GOT3 (cell line): ENCODE results near the gene PTPRF.

Experiments used
- DNase-seq: peaks from one replicate; lab custom pipeline; 2025; ENCODE audit warnings: mixed read lengths; lab: John Stamatoyannopoulos, UW

The PTPRF gene

GRCh38 chr1:43552813-43553212, 22.1 kb downstream of the PTPRF start:
- no peak for DNase-seq

- DNase-seq: no peak
Observed at GRCh38 chr1:43554444-43554992, 23.8 kb downstream of the PTPRF start.

DNA sequence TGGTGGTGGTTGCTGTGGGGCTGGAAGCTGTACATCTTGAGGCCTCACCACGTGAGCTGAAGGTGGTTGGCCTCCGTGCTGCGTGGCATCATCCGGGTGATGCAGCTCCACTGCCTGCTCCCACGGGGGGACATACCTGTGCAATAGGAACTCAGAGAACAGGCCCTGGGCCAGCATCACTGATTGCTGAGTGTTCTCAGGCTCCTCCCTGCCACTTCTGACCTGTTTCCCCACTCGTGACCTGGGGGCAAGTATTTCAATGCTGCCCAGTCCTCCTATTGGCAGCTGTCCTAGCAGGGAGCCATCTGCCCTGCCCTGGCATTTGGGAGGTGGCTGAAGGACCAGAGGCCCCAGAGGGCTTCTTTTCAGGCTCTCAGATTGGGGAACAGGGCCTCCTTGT, 26.1 kb downstream of the PTPRF start:
- DNase-seq: no peak

- no peak for DNase-seq
Observed at GRCh38 chr1:43557744-43558245, 27.1 kb downstream of the PTPRF start.

DNA sequence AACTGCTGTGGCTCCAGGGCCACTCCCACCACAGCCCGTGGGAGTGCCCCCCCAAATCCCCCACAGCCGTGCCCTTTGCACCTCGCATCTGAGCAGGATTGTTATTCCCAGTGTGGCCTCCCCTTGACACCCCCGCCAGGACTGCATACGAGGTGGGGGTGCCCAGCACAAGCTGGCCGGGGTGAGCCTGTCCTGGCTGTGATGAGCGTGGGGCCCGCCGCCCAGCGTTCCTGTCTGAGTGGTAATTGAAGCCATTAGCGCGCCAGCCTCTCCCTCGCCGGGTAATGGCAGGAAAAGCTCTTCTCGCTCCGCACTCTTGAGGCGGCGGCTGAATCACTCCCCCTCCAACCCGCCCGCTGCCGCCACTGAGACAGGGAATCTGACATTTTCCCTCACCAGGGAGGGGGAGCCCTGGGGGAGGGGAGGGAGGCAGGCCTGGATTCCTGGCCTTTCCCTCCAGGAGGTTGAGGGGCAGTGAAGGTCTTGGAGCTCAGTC, 27.7 kb downstream of the PTPRF start:
- DNase-seq: no peak

GRCh38 chr1:43559714-43560113, 29.0 kb downstream of the PTPRF start:
- no peak for DNase-seq

DNA sequence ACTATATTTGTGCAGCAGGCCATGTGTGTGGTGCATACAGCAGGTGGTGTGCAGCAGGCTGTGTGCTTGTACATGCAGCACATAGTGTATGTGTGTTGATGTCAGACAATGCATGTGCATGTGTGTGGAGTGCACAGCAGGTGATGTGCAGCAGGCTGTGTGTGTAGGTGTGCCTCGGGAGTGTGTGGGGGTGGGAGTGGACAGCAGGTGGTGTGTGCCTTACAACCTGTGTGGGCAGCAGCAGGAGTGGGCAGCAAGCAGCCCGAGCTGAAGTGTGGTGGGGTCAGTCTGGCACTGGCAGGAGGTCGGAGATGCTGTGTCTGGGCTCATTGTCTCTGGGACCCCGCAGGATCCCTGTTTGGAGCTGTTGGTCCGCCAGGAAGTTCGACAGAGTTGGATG, 29.6 kb downstream of the PTPRF start:
- DNase-seq: no peak

DNA sequence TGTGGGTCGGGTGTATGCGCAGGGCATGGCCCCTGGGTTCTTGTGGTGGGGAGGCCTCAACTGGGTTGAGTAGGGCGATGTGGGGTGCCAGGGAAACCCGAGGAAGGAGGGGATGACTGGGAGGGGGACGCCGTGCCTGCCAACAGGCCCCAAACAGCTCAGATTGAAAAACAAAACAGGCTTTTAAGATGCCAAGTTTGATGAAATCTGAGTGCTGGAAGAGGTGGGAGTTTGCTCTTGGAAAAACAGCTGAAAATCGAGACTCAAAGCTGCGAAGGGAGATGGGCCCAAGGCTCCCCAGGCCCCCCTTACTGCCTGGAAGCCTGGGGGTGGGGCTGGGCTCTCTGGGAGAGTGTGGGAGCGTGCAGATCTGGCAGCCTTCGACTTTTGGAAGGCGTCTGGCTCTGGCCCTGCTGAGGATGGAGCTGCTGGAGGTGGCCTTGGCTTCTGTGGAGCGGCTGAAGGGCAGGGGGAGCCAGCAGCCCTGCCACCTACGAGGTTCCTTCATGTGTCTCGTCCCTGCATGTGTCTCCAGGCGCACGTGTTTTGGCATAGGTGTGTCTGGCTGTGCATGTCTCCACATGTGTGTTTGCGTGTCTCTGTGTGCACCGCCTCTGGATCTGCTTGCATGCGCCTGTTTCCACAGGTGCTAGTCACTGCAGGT, 33.3 kb downstream of the PTPRF start:
- no peak for DNase-seq

DNA sequence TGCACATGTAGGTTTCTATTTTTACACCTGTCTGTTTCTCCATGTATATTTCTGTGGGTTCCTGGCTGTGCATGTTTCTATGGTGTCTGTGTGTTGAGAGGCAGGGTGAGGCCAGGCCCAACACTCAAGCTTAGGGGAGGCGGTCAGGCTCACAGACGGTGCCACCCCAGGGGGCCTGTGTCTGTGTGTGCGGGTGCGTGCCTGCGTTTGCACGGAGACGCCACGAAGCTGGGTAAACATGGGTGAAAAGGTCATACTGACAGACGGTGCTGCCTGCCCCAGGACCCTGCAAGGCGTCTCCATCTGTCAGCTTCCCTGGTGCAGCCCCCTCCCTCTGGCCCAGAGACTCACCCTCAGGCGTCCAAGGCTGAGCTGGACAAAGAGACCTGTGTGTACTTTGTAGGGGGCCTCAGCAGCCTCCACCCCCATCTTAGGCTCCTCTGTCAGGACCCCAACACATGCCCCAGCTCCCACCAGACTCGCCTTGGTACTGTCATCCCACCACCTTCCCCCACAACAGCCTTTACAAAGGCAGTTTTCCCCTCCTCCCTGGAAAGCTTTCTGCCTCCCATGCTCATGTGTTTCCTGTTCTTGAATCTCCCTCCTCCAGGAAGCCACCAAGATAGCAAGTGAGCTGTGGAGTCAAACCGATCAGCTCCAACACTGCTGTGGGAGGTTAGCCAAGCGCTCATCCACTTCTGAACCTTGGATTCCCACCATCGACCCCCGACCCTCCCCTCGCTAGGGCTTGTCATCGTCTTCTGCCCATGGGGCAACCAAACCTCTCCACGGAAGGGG, 34.1 kb downstream of the PTPRF start:
- no peak for DNase-seq

- no peak for DNase-seq
Observed at GRCh38 chr1:43565600-43566360, 35.1 kb downstream of the PTPRF start.

- no peak for DNase-seq
Observed at GRCh38 chr1:43566382-43567044, 35.8 kb downstream of the PTPRF start.

GRCh38 chr1:43569175-43569574, 38.5 kb downstream of the PTPRF start:
- DNase-seq: no peak

DNA sequence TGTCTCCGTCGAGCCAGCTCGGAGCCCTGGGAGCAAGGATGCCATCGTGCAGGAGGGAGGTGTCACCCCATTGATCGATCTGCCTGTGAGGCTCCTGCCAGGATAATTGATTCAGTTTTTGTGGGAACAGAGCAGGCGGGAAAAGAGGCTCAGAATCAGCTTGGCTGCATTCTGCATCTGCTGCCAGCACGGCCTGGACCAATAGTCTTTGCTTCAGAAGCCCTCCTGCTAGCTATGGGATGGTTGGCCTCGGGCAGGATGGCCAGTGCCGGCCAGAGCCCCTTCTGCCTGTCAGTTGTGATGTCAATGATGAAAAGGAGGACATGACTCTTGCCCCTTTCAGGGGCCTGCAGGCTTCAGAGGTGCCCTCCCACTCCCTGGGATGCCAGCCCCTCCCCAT, 39.6 kb downstream of the PTPRF start:
- no peak for DNase-seq

GRCh38 chr1:43570715-43571114, 40.0 kb downstream of the PTPRF start:
- DNase-seq: no peak

DNA sequence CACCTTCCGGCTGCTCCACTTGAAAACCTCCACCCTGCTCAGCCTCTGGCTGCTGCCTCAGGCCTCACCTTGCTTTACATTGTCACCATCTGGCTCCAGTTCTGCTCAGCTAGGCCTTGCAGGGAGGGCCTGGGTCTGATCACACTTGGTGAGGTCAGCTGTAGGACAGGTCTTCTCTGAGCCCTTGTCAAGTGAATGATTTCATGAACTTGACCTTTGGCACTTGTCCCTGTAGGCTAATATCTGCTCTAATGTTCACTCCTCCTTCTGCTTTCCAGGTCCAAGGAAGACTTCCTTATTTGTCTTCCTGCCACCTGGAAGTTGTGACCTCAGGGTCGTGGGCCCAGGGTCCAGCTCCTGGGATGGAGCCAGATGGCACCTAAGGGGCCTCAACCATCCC, 41.4 kb downstream of the PTPRF start:
- no peak for DNase-seq

GRCh38 chr1:43572538-43572937, 41.9 kb downstream of the PTPRF start:
- DNase-seq: no peak

DNA sequence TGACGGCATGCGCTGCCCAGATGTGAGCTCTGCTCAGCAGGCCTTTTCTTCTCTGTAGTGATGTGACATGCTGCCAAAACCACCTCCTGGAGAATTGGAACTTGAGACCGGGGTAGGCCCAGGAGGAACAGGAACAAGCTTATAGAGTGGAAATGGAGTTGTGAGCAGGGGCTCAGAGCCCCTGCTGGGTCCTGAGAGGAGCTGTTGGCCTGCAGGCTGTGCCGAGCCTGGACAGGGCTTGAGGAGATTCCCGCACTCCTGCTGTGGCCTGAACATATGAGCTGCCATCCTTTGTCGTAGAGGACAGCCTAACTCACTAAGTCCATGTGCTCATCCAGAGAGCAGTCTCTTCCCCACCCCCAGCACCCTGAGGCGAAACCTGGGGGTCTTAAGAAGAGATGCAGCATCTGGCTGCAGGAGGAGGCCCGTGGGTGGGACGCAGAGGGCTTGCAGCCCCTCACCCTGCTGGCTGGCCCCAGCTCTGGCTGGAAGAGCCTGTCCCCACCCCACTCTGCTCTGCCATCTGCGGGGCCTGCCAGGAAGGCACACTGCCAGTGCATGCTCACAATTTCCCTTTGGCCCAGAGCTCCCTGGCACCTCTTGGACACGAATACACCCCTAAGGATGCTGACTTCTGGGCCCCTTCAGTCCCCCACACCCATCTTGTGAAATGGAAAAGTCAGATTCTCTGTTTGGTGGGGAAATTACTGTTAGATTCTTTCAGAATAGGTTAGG, 42.5 kb downstream of the PTPRF start:
- no peak for DNase-seq

- DNase-seq: no peak
Observed at GRCh38 chr1:43576521-43576920, 45.8 kb downstream of the PTPRF start.

DNA sequence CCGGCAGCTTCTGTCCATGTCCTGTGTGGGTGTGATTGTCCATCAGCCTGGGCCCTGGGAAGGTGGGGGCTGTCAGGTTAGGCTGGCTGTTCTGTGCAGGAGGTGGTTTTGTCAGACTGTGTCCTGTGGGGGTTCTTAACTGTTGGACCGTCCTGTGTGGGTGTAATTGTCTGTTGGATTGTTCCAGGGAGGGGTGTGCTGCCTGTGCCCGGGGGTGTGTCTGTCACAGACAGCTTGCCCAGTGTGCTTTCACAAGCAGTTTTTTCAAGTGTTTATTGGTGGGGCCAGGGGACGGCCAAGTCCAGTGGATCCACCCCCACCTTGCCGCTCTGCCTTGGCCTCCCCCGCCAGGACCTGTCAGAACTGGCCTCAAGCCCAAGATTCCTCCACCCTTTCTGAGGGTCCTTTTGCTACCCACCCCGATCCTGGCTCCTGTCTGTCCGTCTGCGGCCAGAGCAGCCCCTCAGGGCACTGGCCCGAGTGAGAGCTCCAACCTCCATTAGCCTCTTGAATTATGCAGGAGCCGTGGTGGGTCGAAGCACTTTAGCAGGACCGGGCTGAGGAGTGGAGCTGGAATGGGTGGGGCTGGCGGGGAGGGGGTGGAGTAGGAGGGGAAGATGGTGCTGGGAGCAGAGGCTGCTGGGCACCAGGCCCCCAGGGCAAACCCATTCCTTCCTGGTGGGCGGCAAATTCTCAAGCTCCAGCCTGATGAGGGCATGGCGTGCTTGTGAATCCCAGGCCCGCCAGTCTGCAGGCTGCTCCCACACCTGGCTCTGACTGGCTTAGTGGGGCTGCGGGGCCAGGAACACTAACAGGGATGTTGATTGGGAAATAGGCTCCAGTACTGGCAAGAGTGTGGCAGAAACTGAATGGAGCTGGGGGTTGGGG, 47.2 kb downstream of the PTPRF start:
- DNase-seq: no peak

DNA sequence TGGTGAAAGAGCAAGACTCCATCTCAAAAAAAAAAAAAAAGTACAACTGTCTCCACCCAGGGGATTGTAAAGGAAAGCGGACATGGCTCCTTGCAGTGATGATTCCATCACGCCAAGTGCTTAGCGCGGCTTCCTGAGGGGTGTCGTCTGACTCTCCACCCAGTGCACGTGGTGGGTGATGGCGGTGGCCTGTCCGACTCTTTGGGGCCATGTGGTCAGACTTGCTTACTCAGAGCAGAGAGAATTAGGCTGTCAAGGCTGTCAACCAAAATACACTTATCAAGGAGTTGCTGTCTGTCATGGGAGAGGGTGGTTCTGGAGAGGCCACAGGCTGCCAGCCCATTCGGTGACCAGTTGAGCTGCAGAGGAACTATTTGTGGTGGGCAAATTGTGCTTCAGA, 49.4 kb downstream of the PTPRF start:
- no peak for DNase-seq
